CD4-positive, alpha-beta T cell treated with Interferon alpha-2 for 1 hour (primary cell): Measurements from ENCODE around the gene STX16.

ENCODE experiments used
- DNase-seq, 2 donors: peaks; one replicate each; pipeline ENCODE4 v3.0.0-alpha.2; 2020 to 2022

STX16 gene, protein sequence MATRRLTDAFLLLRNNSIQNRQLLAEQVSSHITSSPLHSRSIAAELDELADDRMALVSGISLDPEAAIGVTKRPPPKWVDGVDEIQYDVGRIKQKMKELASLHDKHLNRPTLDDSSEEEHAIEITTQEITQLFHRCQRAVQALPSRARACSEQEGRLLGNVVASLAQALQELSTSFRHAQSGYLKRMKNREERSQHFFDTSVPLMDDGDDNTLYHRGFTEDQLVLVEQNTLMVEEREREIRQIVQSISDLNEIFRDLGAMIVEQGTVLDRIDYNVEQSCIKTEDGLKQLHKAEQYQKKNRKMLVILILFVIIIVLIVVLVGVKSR

DNA sequence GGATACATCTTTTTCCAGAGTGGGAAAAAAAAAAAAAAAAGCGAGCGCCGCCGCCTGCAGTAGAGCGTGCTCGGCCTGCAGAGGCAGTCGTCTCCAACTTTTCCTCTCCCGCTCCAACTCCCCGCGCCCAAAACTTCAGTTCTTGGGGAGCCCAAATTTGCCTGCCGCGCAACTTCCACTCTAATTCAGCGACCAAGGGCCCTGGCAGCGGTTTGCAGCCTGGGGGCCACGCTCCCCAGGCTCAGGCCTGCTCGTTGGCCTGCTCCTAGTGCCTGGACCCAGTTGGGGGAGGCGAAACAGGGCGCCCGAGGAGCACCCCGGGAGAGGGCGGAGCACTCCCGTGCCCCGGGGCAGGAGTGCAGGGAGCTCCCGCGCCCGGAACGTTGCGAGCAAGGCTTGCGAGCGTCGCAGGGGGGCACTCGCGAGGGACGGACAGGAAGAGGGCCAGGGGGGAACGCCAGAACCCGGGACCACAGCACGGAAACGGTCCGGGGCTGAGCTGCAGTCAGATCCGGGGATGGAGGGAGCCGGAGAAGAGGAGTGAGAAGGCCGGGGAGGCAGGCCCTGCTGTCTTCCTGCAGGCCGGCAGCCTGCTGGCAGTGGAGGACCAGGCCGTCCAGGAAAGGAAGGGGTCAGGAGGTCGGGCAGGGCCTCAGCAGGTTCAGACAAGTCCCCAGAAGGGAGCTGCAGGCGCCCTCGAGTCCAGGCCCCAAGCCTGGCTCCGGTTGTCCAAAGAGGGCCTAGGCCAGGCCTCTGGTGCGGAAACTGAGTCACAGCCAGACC lies at the start of gene STX16:
Gene STX16, plus strand, starts transcription at position 508 of the 783 bp plus-strand sequence. CDS start 724 bp downstream, outside the sequence.
- peak; percentile 84 to 91 for DNase-seq

DNA sequence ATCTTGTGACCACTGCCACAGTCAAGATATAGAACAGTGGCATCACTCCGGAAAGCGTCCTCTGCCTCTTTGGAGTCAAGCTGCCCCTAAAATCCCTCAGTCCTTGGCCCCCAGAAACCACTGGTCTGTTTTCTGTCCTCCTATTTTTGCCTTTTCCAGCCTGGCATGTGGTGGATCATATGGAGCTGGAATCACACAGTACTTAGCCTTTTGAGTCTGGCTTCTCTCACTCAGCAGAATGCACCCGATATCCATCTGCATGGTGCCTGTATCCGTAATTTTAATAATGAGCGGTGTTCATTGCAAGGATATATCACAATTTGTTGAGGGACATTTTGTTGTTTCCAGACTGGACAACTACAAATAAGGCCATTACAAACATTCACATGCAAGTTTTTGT lies 49.0 kb upstream of the STX16 start:
- no peak for DNase-seq

DNA sequence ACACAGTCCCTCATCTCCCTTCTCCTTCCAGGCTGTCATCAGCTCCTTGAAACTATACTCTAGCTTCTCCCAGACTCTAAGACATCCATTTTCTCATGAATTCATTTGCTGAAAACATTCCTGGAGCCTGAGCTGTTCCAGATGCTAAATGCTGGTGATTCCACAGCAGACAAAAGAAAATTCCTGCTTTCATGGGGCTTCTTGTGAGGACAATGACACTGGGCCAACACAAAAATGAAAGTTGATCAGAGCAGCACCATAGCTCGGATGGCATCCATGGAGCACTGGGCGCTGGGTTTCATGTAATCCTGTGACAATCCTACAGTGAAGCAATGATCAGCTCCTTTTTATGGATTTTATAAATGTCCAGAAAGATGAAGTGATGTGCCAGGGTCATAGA lies 47.4 kb upstream of the STX16 start:
- no peak for DNase-seq

DNA sequence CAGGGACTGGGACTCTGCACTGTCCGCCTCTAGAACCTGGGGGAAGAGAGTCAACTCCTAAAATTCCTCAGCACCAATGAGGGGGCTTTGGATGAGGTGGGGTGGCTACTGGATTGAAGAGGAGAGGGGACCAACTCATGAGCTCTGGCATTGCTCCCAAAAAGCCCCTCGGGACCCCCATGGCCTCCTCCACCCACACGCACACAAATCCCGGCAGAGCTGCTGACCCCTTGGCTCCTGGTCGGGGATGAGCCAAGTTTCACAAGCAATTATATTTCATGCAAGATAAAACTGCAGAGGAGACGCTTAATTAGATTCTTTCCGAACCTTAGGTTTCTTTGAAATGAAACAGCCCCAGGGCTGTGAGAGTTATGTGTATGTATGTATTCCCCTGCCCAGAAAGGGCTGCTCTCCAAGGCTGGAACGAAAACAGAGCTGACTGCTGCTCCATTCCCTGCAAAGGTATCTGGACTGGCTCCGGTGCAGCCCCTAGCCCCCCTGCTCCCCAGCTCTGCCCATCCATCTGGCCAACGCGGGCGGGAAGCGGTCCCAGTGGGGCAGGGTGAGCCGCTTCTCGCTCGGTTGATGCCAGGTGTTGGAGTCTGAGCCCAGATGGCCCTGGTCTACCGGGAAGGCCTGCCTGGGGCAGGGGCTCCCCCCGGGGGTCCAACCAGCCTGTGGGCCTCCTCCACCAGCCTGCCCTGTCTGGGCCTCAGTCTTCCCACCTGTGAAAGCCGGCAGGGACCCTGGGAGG lies 46.8 kb upstream of the STX16 start:
- no peak for DNase-seq

DNA sequence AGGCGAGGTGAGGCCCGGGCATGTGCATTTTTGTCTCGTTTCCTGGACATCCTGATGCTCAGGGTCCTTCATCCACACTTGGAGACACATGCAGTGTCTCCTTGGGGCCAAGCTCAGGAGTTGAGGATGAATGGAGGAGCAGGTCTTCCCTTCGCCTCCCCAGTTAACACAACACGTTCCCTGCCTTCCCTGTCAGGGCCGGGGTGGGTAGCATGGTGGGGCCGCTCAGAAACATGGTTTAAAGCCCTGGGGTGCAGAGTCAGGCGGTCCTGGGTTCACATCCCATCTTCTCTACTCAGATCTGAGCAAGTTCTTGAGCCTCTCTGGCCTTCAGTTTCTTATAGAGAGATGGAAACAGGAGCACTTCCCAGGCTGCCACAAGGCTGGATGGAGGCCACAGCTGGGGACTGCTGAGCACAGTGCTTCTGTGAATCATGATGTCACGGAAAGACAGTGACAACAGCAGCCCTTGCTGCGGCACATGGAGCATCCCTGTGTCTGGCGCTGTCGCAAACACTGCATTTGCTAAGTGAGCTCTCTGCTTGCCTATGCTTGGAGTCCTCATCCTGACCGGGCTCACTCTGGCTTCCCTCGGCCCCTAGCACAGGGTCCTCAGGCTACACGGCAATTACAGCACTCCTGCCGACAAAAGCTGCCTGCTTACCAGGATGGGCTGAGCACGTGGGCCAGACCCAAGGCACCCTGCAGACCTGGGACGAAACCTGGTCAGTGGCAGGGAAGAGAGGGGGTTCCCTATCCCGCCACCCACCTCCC lies 45.6 kb upstream of the STX16 start:
- no peak for DNase-seq

DNA sequence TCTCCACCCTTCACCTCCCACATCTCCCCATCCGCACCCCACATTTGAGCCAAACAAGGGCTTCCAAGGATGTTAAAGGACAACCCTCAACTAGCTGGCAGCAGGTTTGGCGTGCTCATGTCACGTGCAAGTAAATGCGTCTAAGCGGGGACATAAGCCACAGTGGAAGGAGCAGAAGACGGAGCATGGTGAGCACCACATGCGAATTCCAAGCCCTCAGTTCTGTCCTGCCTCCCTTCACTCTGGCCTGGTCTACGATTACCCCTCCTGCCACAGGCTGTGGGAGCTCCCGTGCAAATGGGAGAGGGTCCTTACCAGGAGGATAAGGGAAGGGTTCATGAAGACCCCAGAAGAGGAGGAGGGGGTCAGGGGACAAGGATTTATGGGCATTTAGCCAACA lies 44.9 kb upstream of the STX16 start:
- DNase-seq = no peak

DNA sequence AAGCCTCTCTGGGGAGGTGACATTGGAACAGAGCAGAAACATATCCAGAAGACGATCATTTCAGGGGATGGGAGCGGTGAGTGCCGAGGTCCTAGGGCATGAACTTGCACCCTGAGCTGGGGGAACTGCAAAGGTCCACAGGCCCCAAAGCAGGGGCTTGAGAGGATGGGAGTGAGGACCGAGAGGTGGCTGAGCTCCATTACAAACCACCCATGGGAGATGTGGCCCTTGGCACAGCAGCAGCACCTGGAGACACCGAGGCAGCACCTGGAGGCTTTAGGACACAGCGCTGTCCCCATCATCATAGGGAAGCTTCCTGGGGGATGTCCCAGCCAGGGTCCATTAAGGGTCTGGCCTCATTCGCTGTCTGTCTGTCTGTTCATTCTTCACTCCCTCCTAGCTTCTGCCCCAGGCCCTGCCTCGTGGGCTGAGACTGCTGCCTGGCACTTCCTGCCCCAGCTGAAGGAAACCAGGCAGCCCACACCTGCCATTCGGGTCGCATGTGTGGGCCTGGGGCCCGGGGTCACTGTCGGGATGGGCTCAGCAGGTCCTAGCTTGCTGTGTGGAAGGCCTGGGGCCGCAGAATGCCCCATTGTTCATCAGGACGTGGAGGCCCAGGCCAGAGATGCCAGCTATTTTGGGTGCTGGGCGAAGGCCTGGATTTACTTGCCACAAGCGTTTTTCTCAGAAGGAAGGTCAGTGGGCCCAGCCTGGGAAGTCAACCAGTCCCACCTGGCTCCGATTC lies 42.8 kb upstream of the STX16 start:
- no peak for DNase-seq

DNA sequence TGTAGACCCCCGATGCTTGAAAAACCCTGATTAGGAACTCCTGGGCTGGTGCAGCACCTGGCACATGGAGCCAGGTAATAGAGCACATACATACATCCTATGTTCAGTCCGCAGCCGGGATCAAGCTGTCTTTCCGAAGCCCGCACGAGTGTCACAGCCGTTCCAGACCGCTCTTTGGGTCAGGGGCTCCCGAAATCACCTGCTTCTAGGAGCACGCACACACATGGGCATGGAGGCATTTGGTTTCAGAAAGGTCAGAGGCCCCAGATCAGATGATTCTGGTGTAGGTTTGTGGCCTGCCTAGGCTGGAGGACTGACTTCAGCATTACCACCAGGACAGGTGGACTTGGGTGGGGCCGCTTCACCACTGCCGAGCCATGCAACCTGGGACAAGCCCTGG lies 42.1 kb upstream of the STX16 start:
- no peak for DNase-seq

DNA sequence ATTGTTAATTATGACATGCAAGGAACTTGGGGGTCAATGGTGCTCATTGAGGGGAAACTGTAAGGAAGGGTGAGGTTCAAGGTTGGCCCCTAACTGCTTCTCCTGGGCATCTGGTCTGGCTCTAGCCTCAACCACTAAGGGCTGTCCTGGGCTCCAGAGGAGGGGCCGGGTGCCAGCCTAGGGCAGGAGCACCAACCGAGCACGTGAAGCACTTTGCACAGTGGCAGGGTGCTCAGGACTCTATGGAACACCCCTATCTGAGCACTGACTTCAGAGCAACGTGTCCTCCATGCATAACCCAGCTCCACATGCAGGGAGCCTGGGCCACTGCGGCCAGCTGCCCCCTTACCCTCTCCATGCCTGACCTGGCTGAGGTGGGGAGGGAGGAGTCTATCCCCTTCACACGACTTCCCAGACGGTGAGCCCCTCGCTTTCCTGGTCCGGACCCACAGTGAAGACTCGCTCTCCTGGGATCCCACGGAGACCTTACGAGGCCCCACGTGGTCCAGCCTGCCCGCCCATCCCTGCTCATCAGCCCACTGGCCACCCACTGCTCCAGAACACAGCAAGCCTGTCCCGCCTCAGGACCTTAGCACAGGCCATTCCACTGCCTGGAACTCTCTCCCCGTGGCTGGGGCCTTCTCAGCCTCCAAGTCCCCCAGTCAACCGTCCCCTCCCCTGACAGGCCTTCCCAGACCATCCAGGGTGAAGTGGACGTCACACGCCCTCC lies 40.8 kb upstream of the STX16 start:
- no peak for DNase-seq

DNA sequence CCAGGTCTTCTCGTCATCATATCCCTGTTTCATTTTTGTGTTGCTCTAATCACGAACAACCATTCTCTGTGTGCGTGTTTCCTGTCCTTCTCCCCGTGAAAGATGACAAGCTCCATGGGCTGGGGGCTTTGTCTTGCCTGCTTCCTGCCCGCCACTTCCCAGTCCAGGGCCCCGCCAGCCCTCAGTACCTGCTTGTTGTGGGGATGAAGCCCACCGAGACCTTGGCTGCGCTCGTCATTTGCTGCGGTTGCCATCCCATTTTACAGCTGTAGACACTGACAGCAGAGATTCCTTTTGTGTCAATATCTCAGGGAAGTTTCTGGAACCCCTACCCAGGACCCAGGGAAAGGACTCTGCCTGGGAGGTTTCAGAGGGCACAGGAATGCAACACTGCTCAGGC lies 40.3 kb upstream of the STX16 start:
- no peak for DNase-seq

DNA sequence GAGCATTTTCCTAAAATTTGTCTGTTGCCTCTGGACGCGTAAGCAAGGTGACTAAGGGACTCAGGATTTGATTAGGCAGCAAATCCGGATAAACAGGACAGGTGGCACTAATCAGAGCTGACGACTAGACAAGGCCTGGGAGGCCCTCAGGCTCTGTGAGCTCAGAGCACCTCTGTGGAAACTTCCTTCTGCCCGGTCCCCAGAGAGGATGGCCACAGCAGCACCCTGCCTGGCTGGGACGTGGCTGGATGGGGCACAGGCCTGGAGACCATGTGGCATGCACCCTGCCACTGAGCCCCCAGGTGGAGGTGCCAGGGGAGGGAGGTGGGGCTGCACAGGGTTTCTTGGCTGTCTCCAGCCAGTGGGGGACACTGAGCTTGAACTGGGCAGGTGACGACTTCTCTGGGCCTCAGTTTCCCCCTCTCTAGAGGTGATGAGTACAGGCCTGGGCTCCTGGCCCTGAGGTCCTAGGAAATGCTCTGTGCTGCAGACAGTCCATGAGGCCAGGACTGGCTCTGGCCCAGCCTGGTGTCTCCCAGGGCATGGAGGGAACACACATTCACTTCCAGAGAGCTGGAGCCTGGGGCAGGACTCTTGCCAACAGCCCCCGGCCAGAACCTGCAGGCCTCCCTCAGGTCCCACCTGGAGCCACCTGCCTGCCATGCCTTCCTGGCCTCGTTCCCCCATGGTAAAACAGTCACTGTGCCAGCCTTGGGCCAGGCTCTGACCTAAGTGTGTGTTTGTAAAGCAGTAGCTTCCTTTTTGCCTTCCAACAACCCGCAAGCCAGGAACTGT lies 39.6 kb upstream of the STX16 start:
- DNase-seq = no peak

DNA sequence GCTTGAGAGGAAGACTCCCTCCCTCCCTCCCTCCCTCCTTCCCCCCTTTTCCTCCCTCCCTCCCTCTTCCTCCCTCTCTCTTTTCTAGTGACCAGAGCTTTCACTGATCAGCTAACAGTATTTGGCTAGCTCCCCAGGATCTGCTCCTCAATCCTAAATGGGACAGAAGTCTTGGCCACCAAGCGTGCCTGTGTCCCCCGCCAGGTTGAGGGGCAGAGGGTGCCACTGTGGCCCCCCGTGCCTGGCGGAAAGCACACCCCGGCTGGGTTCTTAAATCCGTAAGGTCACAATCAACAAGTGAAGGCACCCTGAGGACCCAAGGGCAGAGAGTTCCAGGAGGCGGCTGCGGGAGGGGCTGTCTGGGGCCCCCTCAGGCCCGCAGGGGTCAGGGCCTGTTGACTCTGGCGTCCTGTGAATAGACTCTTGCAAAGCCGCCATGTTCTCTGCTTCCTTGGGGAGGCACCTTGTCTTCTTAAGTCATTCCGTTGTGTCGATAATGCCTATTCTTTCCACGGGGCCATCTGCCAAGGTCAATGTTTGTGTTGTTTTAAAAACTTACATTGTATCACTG lies 38.9 kb upstream of the STX16 start:
- DNase-seq = no peak

DNA sequence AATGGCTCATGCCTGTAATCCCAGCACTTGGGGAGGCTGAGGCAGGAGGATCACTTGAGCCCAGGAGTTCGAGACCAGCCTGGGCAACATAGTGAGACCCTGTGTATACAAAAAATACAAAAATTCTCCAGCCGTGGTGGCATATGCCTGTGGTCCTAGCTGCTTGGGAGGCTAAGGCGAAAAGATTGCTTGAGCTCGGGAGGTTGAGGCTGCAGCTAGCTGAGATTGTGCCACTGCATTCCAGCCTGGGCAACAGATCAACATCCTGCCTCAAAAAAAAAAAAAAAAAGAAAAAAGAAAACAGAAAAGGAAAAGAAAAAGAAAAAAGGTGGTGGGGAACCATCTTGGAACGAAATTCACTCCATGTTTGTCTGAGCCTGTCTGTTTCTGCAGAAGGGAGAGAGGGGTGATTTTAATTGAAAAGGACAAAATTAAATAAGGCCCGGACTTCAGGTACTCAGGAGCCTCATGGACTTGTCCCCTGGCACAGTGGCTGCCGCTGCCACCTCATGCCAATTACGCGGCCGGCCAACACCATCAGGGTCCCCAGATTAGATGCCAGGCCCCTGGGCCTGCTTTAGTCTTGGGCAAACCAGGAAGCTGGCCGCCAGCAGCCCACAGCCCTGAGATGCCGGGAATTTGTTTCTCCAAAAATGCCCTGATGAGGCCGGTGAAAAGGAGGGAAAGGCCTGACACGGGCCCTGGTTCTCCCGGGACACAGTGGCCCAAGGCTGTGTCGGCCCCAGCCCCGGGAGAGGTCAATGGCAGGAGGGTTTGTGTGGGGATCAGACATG lies 37.8 kb upstream of the STX16 start:
- no peak for DNase-seq

DNA sequence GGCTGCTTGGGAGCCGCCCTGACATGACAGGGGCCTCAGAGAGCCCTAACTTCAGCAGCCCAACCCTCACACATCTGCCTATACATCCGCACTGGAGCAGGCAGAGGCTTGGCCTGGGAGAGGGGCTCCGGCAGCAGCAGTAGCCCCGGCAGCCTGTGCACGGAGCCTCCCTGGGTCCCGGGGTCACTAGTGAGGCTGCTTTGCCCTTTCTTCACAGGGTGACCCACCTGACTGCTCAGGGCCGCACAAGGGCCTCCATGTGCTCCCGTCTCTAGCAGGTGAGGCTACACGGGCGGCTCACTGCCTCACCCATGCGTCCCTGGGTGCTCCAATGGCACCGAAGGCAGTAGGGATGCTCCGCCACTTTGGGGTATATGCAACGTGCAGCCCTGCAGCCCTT lies 36.7 kb upstream of the STX16 start:
- no peak for DNase-seq

DNA sequence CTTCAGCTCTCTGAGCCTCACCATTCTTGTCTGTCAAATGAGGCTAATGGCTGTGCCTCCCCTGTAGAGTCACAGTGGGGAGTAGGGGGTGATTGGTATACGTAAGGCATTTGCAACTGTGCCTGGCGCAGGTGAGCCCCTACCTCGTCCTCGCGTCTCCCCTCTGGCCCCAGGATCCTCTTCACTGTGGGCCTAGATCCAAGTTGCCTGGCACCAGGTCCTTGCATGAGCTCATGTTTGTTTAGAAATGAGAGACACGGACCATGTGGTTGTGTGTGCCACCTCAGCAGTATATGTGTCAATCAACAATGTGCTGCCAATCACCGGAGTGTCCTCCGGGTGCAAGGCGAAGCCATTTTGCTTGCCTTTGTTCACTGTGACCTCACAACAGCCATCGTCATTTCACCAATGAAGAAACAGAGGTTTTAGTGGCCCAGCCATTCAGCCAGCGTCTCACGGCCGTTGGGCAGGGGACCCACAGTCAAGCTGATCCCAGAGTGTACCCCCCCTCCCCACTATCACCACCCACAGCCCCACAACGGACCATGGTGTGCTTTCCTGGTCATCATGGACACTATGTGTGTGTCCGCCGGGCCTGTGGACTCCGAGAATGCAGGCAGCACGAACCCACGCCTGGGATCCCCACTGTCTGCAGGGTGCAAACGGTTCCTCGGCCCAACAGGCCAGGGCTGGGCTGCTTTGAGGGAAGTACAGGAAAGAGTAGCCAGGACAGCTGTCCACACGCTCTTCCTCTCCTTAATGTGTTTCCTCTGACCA lies 35.9 kb upstream of the STX16 start:
- no peak for DNase-seq

DNA sequence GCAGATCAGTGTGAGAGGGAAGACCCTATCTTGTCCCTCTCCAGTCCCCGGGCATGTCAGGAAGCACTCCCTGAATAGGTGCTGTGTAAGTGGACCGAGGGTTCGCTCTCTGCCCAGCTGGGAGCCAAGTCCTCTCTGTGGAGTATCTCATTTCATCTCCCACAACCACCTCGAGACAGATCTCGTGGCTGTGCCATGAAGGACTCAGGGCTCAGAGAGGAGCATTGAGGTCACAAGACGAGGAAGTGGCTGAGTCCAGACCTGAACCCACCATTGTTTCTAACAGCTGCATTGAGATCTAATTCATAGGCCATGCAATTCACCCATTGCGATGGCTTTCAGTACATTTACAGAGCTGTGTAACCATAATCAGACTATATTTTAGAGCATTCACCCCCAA lies 34.7 kb upstream of the STX16 start:
- no peak for DNase-seq

DNA sequence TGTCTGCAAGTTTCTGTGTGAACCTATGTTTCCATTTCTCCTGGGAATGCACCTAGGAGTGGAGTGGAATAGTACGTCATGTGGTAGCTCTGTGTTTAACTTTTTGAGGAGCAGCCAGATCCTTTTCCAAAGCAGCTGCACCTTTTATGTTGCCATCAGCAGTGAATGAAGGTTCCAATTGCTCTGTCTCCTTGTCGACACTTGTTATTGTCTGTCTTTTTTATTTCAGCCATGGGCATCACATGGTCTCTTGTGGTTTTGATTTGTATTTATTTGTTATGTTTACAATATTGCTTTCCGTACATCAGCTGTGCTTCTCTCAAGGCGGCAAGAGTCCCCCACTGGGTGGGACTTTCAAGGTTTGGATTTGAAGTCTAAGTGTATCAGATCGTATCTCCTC lies 33.9 kb upstream of the STX16 start:
- no peak for DNase-seq

DNA sequence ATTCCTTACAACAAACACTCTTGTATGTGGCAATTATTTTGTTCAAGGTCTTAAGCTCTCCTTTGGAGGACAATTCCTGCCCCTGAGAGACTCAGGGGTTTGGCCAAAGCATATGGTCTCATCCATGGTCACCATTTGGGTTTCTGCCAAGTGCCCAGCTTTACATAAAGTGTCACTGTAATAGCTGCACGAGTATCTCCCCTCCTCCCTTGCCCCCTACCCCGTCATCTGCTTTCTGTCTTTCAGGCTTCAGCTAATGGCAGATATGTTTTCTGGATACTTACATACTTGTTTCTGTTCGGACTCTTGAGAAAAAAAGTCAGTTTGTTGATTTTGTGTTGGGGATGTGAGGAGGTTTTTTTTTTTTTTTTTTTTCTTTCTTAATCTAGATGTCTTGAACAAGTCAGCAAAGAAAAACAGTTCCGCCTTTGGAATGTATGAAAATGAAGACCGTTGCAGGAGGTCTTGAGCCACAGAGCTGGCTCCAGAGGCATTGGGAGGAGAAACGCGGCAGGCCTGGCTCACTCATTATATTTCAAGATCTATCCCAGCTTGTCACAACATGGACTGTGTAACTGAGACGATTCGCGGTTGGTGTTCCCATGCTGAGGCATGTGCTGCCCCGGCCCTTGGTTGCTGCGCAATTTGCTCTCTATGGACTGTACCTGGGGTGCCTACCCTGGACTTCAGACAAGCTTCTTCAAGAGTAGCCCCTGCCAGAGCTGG lies 32.6 kb upstream of the STX16 start:
- no peak for DNase-seq
